CD4-positive, alpha-beta T cell treated with Interleukin-15 for 4 hours (primary cell): ENCODE measurements around the gene NRG2.

Experiments
- DNase-seq: peaks from one replicate; pipeline ENCODE4 v3.0.0-alpha.2; 2020; ENCODE audit warnings: low spot score

Gene NRG2

DNA sequence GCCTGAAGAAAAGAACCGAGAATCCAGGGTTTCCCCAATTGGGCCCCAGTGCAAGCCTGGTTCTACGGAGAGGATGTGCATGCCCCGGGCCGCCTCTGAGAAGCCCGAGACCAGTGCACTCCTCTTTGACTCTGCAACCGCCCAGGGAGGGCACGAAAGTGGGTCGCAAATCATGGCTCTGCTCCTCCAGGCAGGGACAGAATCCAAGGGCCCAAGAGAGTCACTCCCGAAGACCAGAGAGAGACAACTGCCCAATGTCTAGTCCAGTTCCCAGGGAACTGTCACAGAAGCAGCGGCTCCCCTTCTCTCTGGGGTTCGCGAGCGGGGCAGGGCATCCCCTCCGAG lies 139.7 kb downstream of the NRG2 start:
- DNase-seq, result no peak

DNA sequence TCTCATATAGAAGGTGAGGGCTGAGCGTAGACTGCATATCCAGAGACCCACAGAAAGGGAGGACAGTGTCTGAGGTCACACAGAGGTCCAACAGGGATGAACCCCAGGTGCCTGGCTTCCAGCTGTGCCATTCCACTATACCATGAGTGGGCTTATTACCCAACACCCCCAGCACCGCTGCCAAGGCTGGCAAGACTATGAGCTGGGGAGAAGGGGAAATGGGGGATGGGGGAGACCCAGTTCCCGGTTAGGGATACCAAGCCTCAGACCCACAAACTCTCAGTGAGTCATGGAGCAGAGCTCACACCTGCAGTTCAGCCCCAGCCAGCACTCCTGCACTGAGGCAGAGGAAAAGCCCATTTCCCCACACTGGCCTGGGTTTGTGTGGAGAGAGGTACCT lies 141.1 kb downstream of the NRG2 start:
- no peak for DNase-seq

GRCh38 chr5:139901251-139901575 lies 141.9 kb downstream of the NRG2 start:
- DNase-seq, result no peak

DNA sequence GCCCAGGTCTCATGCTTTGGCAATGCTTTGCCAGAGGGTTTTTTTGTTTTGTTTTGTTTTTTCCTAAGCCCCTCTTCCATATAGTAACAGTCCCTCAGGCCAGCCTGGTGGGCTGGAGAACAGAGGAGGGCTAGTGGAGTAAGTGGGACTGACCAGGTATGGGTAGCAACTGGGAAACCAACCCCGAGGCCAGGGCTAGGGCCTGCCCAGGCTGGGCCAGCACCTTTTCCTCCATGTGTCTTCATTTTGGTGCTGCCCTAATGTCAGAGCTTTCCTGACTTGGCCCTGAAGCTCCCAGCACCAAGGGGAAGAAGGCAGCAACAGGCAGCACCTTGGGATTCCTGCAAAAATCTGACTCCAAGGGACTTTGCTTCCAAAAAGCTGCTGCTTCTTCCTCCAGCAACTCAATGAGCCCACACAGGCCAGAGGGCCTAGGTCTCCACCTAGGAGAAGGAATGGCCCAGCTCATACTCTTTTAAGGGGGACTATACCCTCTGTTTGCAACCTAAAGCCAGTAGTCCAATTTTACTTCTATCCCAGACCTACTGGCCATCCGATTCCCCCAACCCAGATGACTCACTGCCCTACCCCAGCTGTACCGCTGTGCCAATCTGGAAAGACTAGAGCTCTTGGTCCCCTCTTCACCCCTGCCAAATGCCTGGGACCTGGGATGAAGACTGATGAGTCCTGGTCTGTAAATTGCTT lies 142.4 kb downstream of the NRG2 start:
- DNase-seq, result no peak

- no peak for DNase-seq
These were observed 144.1 kb downstream of the NRG2 start for GRCh38 chr5:139898981-139899380.

DNA sequence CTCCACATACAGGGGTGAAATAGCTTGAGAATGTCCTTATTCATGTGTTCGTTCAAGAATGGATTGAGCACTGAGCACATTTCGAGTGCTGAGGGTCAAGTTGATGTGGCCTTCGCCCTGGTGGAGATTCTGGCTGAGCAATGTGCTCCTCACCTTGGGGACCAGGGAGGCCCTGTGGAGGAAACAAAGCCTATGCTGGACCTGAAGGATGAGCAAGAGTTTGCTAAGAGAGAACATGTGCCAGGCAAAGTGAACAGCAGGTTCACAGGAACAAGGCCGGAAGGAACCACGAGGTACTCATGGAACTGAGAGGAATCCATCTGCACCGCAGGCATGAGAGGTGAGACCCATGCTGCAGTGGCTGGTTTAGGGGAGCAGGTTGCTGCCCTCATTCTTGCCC lies 145.1 kb downstream of the NRG2 start:
- DNase-seq, result no peak

GRCh38 chr5:139897342-139897741 lies 145.8 kb downstream of the NRG2 start:
- DNase-seq, result no peak

GRCh38 chr5:139896718-139897117 lies 146.4 kb downstream of the NRG2 start:
- no peak for DNase-seq

- no peak for DNase-seq
These were observed 147.5 kb downstream of the NRG2 start for GRCh38 chr5:139895647-139896046.

DNA sequence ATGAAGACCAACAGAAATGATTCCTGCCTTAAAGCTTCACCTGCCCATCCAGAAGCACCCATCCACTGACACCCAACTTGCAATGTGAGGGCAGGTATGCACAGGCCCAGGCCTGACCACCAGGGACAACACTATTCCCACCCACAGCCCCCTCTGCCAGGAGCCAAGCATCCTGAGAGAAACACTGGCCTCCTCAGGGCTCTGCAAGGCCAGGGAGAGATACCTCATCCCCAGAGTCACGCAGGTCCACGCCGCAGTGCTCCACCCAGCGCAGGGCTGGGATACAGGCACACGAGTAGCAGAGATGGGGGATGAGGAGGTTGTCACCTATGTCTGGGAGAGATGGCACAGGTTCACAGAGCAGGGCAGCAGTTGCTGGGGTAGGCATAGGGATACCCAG lies 148.1 kb downstream of the NRG2 start:
- no peak for DNase-seq

DNA sequence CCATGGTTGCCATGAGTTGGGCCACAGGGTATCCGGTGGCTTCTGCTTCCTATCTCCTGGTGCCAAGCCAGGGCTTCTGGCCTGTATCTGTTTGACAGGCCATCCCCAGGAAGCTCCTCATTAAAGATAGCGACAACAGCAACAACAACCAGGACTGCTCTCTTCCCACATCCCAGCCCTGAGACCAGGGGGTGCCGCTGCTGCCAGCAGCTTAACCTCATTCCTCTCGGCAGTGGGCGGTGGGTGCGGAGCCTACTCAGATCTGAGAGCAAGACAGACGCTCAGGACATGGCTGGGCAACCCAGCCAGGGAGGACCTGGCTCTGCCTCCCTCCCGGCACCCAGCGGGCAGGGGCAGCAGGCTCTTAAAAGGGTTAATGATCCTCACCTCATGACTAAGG lies 149.2 kb downstream of the NRG2 start:
- DNase-seq, result no peak

DNA sequence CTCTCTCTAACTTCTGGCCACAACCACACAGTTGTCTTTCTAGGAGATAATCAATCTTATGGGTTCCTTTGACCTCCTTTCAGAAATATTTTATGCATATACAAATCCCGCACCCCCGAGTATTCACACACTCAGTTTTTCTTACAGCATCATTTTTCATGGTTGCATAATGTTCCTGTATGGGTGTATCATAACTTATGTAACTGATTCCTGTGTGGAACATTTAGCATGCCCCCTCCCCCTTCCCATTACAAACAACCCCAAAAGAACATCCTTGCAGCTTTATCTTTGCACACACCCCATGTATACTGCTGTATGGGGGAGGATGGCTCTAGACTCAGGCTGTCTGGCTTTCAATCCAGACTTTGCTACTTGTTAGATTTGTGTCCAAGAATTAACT lies 153.7 kb downstream of the NRG2 start:
- DNase-seq, result no peak

GRCh38 chr5:139888370-139888769 lies 154.7 kb downstream of the NRG2 start:
- DNase-seq, result no peak

DNA sequence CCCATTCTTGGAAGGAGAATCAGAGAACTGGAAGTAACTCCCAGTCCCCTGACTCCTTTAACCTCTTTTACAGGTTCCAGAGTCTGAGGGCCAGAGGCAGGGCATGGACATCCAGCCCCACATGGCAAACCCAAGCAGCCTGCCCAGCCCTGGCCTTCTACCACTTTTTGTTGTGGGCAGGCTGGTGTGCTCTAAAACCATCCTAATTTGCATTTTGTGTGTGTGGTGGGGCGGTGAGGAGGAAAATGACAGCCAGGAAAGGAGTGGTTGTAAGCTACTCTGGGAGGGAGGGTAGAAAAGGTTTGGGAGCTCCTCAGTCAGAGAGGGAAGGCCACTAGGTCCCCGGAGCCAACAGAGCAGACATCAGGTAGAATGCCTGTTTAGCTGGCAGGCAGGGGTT lies 156.9 kb downstream of the NRG2 start:
- no peak for DNase-seq

GRCh38 chr5:139885857-139886208 lies 157.3 kb downstream of the NRG2 start:
- DNase-seq, result no peak

DNA sequence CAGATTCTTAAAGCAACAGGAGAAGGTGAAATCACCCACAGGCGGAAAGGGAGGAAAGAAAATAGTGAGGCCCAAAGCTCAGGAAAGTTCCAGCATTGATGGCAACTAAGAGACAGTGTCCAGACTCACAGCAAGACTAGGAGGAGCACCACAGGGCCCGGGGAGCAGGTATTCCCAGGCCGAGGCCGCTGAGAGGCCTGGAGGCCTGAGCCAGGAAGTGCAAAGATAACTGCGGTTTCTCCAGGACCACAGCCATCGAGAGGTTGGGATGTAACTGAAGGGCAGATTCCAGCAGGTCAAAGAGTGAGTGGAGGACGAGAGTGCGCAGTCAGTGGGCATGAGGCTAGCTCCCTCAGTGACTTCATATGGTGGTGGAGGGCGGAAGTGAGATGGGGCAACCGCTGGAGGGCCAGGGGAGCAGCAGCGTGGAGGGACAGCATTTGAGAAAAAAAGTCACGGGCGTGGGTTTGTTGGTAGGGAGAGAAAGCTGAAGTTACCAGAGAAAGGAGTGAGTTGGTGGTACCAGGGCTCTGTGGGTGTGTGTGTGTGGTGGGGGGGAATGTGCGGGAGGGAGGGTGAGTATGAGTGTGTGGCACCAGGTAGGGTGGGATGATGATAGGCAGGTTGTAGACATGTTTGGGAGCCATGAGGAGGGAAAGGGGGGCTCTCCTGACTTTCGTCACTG lies 157.8 kb downstream of the NRG2 start:
- no peak for DNase-seq

DNA sequence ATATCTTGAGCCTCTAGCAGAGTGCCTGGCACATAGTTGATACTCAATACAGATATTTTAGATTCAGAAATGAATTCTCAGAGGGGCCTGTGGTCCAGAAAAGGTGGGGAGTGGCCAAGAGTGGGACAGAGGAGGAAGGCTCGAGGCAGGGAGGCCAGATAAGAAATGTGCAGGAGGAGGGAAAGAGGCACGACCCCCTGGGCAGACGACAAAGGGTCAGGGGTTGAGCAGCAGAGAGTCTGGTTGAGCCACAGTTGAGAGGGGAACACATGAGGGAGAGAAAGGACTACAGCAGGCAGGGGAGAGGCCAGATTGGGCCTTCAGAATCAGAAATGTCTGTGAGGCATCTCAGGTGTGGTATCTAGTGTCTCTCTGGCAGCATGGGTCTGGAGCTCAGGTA lies 158.4 kb downstream of the NRG2 start:
- DNase-seq, result no peak

- no peak for DNase-seq
These were observed 159.0 kb downstream of the NRG2 start for GRCh38 chr5:139884144-139884543.

DNA sequence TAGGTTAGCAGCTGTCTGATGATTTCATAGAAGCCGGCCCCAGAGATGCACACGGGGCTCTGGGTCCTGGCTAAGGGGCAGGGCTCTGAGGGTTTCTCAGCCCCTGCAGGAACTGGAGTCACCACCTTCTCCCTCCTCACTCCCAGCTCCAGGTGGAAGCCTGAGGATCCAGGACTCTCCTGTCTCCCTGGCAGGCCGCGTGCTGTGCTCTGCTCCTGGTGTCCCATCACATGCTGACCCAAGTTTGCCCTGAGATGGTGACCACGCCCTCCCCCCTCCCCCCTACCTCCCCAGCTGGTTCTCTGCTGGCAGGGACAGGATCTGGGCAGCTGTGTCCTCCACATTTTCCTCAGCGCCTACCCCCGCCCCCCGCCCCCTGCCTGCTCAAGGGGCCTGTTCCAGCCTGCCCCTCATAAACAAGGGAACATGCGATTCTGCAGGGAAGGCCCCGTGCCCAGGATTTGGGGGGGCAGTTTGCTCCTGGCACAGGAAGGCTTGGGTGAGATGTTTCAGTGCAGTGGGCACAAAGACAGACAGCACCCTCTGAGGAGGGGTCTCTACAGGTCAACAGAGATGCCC lies 160.0 kb downstream of the NRG2 start:
- DNase-seq, result no peak

GRCh38 chr5:139882316-139882715 lies 160.8 kb downstream of the NRG2 start:
- DNase-seq, result no peak

DNA sequence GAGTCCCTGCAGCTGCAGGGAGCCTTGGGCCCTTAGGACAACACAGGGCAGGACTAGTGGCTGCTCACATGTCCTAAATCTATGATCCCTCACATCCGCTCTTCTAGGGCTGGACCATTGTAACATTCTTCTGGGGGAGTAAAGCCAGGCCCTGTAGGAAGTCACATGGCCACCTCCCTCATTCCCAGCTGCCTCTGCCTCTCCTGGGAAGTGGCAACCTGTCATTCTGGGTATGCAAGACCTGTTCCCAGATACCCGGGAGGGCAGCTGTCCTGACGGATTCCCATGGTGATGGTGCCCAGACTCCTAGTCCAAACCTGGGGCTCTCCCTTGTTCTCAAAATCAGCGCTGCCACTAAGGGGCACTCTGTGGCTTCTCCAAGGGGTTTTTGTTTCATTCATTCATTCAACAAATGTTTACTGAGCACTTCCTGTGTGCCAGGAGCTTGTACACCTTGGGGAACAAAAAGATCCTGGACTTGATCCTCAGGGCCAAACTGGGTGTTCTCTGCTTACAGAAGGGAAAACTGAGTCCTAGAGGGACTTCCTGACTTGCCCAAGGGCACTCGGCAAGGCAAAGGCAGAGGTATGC lies 161.9 kb downstream of the NRG2 start:
- DNase-seq, result no peak

DNA sequence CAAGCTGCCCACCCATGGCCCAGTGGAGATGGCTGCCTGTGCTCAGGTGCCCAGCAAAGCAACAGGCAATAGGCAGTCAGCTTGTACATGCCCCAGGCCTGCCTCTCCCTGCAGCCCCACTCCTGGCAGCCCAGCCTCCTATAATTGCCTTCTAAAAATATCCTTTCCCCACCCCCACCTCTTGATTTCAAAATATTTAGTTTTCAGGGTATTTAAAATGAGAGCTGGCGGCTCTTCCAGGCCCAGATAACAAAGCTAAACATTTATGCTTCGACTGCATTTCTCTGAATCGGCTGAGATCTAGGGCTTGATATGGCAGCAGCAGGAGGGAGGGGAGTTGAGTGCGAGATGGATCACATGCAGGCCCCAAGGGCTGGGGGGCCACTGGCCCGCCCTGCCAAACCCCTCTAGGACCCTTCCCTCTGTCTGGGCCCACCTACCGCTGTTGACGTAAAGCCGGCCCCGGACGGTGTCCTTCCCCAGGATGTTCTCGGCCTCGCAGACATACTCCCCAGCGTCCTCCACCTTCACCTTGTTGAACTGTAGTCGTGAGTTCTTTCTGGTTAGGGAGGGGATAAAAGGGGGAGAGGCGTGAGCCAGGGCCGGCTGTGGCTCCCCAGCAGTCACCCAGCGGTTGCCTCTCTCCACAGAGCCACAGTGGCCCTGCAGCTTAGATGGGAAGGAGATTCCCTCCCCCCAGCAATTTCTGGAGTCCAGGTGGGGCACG lies 162.5 kb downstream of the NRG2 start:
- DNase-seq, result no peak

DNA sequence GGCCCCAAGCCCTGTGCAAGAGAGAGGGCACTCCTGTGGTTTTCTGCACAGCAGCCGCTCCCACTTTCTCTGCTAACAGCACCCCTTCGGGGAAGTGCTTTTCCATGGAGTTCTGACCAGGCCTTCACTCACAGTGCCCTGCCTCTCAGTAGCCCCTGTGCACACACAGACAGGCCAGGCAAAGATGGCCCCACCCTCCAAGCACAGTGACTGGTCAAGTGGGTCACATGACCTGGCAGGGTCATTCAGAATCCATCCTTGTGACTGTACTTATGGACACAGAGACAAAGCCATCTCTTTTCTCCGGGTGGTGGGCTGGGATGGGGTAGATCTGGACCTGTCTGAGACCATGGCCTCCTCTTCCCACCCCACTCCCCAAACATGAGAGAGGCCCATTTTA lies 165.0 kb downstream of the NRG2 start:
- no peak for DNase-seq
